ENCODE results near the gene ZBTB8OS.
"Not testable (repeated sequence)": the region's sequence is repeated elsewhere in the genome, so short reads cannot be mapped to it uniquely, and the experiment has no call there.

The ZBTB8OS gene

DNA sequence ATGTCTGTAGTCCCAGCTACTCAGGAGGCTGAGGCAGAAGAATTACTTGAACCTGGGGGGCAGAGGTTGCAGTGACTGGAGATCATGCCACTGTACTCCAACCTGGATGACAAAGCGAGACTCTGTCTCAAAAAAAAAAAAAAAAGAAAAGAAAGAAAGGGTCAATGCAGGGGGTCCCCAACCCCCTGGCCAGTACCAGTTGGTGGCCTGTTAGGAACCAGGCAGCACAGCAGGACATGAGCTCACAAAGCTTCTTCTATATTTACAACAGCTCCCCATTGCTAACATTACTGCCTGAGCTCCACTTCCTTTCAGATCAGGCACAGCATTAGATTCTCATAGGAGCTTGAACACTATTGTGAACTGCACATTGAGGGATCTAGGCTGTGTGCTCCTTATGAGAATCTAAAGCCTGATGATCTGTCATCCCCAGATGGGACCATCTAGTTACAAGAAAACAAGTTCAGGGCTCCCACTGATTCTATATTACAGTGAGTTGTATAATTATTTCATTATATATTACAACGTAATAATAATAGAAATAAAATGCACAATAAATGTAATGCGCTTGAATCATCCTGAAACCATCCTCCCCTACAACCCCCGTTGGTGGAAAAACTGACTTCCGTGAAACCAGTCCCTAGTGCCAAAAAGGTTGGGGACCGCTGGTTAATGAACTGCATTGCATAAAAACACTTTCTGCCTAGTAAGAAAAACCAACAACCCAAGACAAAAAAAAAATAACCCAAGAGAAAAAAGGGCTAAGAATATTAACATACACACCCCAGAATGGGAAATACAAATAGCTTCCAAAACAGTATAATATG lies 2.8 kb downstream of the ZBTB8OS start:
- no peak for DNase-seq

DNA sequence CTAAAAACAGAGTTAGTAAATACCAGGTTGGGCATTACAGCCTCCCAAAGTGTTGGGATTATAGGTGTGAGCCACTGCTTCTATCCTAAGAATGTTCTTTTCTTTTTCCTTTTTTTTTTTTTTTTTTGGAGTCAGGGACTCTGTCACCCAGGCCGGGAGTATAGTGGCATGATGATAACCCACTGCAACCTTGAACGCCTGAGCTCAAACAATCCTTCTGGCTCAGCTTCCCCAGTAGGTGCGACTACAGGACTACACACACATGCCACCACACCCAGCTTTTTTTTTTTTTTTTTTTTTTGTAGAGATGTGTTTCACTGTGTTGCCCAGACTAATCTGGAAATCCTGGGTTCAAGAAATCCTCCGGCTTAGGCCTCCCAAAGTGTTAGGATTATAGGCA lies 5.9 kb downstream of the ZBTB8OS start:
- no peak for DNase-seq

DNA sequence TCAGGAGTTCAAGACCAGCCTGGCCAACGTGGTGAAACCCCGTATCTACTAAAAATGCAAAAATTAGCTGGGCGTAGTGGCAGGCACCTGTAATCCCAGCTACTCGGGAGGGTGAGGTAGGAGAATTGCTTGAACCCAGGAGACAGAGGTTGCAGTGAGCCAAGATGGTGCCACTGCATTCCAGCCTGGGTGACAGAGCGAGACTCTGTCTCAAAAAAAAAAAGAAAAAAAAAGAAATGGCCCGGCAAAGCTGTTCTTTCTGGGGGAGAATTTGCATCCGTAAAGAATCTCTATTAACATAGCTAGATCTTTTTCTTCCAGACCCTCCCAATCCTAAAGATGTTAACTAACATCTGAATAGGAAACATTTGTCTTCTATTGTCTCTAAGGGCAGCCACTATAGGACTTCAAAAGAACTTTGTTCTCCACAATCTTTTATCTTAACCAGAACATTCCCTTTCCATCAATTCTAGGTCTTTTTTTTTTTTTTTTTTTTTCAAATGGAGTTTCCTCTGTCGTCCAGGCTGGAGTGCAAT lies 8.0 kb downstream of the ZBTB8OS start:
- not testable (repeated sequence) for DNase-seq

GRCh38 chr1:32639489-32640075 lies 10.8 kb downstream of the ZBTB8OS start:
- no peak for DNase-seq

DNA sequence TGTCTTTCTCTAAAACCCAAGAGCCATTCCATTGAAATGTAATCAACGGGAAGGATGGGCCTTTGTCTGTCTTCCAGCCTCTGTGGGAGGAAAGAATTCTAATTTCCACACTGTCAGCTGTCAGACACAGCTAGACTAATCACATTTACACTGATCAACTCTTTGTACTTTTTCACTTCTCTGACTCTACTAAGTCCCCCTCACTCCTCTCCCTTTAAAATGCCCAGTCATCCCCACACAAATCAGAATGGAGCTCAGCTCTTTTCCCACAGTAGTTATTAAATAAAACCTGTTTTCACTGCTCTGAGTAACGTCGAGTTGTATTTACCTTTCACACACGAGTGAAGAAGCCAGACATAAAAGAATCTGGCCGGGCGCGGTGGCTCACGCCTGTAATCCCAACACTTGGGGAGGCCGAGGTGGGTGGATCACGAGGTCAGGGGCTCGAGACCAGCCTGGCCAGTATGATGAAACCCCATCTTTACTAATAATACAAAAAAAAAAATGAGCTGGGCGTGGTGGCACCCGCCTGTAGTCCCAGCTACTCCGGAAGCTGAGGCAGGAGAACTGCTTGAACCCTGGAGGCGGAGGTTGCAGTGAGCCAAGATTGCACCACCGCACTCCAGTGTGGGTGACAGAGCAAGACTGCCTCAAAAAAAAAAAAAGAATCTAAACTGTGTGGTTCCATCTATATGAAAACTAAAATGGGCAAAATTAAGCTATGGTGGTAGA lies 13.3 kb downstream of the ZBTB8OS start:
- no peak for DNase-seq

DNA sequence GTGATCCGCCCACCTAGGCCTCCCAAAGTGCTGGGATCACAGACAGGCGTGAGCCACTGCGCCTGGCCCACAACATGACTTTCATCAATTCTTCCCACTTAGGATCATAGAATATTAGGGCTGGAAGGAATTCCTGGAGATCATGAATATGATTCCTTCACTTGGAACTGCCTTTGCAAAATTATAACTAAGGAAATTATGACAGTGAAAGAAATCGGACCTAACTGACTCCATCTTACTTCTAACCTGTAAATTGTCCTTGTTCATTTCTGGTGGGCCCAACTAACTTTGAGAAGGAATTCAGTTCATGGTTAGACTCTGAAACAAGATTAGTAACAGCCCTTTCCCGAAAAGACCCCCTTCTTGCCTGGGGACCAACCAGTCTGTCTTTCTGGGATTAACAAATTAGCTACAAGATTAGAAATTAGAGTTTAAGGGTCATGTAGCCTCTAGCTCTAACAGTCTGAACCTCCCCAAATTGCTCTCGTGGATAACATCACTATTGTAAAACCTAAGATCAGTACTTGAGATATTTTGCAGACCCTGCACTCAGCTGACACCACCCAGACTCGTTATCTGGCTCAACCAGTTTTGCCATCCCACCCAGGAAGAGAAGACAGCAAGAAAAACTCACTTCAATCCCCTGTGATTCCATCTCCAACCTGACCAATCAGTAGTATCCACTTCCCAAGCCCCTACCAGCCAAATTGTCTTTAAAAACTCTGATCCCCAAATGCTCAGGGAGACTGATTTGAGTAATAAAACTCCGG lies 14.7 kb downstream of the ZBTB8OS start:
- no peak for DNase-seq

GRCh38 chr1:32632829-32633228 lies 17.5 kb downstream of the ZBTB8OS start:
- DNase-seq = no peak

DNA sequence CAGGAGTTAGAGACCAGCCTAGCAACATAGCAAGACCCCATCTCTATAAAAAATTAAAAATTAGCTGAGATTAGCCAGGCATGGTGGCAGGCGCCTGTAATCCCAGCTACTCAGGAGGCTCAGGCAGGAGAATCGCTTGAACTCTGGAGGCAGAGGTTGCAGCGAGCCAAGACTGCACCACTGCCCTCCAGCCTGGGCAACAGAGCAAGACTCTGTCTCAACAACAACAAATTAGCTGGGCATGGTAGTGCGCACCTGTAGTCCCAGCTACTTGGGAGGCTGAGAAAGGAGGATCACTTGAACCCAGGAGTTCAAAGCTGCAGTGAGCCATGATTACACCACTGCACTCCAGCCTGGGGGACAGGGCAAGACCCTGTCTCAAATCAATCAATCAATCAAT lies 20.2 kb downstream of the ZBTB8OS start:
- not testable (repeated sequence) for DNase-seq

DNA sequence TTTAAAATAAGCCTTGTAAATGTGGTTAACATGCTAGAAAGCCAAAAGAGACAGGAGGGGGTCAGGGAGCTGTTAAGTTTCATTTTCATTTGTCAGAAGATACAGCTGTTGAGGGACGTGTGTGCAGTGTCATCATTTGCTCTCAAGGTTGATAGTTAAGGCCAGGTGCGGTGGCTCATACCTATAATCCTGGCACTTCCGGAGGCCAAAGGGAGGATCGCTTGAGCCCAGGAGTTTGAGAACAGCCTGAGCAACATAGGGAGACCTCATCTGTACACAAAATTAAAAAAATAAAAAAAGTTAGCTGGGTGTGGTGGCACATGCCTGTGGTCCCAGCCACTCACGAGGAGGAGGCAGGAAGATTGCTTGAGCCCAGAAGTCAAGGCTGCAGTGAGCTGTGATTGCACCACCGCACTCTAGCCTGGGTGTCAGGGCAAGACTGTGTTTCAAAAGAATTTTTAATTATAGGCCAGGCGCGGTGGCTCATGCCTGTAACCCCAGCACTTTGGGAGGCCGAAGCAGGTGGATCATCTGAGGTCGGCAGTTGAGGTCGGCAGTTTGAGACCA lies 22.7 kb downstream of the ZBTB8OS start:
- no peak for DNase-seq

- no peak for DNase-seq
These were observed 24.2 kb downstream of the ZBTB8OS start for GRCh38 chr1:32626176-32626575.

DNA sequence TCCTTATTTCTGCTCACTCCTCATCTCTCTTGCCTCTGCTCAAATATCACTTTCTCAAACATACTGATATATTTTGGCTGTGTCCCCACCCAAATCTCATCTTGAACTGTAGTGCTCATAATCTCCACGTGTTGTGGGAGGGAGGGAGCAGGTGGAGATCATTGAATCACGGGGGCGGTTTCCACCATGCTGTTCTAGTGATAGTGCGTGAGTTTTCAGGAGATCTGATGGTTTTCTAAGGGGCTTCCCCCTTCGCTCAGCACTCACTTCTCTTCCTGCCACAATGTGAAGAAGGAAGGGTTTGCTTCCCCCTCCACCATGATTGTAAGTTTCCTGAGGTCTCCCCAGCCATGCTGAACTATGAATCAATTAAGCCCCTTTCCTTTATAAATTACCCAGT lies 26.6 kb downstream of the ZBTB8OS start:
- peak; percentile 48 for DNase-seq

DNA sequence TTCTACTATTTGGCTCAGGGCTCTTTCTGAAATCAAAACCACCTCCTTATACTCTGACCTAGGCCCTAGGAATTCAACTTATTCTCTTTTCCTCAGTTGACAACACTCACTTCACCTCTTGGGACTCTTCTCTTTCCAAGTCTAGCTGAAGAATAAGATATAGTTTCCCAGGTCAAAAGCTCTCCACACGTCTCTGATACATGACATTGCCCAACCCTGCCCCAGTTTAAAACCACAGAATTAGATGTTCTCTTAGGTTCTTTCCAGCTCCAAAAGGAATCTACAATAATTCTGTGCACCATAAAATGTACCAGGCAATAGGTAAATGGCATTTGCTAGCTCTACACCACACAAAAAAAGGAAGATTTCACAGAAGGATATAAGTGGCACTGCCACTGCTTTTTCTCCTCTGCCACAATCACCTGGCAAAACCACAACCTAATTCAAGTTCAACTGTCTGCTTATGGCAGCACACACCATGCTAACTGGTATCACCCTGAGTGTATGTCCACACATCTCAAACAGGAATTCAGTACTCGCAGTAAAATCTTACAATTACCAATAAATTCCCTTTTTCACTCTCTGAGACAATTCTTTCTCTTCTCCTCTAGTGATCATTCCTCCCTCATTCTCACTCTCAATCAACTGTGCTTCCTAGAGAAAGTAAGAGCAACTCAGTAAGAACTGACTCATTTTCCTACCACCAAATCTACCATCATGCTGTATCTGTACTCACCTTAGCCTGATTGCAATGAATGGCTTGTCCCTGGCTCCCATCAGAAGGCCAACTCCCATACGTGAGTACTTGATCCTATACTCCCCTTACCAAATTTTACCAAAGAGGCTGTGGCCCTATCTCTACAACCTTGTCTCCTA lies 27.3 kb downstream of the ZBTB8OS start:
- DNase-seq = peak; percentile 45

- no peak for DNase-seq
These were observed 28.1 kb downstream of the ZBTB8OS start for GRCh38 chr1:32622205-32622604.

DNA sequence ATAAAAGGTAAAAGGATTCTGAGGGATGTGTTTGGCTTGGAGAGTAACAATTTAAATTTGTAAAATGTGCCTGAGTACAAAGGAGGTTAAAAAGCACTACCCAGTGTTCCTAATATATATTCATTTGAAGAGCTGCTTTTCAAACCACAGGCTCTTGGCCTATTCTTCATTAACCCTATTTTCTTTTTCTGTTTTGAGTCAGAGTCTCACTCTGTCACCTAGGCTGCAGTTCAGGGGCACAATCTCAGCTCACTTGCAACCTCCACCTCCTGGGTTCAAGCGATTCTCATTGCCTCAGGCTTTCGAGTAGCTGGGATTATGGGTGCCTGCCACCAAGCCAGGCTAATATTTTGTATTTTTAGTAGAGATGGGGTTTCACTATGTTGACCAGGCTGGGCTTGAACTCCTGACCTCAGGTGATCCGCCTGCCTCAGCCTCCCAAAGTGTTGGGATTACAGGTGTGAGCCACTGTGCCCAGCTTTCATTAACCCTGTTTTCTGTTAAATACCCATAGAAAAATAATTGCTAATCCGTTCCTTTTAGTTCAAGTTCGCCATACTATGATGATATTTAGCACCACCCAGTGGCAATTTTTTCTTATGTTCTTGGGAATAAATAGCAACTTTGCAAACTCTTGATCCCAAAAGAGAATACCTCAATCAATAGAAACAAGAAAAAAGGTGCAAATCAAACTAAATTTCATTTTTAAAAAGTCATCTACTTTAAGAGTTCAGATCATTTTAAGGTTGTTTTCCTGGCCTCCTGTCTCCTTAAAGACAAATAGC lies 30.5 kb downstream of the ZBTB8OS start:
- DNase-seq = peak; percentile 70

DNA sequence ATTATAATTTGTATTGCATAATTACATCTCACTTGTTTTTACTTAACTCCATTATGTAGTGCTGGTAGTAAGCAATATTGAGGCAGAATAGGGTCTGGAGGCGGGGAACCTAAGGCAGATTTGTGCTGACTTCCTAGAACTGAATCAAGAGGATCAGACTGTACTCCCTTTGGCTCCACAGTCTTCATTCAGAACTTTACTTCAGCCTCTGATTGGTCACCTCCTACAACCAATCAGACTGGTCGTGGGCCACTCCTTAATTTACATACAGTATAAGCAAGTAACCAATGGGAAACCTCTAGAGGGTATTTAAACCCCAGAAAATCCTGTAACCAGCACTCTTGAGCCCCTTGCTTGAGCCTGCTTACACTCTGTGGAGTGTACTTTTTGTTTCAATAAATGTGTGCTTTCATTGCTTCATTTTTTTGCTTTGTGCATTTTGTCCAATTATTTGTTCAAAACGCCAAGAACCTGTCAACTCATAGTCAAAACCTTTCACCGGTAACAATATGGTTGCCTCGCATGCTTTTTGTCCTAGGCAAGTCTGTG lies 31.6 kb downstream of the ZBTB8OS start:
- peak; percentile 59 for DNase-seq

- no peak for DNase-seq
These were observed 36.9 kb downstream of the ZBTB8OS start for GRCh38 chr1:32613472-32613871.

DNA sequence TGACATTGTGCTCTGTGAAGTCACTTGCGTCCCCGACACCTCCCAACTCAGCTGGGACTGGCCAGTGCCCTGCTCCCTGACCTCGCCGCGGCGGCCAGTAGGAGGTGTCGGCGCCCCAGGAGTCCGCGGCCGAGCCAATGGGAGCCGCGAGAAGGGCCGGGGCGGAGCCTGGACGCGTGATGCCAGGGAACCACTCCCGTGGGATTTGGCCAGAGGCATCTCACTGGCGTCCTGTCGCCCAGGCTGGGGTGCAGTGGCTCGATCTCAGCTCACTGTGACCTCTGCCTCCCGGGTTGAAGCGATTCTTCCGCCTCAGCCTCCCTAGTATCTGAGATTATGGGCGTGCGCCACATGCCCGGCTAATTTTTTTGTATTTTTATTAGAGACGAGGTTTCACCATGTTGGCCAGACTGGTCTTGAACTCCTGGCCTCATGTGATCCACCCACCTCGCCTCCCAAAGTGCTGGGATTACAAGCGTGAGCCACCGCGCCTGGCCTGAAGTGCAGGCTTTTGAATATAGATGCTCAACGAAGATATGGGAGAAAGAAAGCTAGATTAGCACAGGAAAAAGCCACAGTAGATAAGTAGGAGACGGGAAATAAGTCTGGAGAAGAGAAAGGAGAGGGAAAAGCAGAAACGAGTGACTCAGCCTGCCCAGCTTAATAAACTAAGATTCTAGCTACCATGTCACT lies 38.0 kb downstream of the ZBTB8OS start:
- DNase-seq = peak; percentile 91

- no peak for DNase-seq
These were observed 38.5 kb downstream of the ZBTB8OS start for GRCh38 chr1:32611859-32612188.

DNA sequence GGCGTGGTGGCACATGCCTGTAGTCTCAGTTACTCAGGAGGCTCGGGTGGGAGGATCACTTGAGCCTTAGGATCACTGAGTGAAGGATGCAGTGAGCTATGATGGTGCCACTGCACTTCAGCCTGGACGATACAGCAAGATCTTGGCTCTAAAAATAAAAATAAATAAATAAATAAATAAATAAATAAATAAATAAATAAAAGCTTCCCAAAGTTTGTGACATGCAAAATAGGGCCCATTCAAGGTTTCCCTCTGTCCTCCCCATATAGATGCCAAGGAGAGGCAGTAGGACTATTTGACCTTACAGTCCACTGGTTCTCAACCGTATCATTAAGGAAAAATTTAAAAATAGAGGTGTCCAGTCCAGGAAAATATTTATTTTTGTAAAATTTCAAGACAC lies 41.2 kb downstream of the ZBTB8OS start:
- no peak for DNase-seq

Data from hematopoietic multipotent progenitor cell treated with erythropoietin and hydrocortisone succinate and interleukin-3 and kit ligand, for 4 days (in vitro differentiated cells).